Progenitor cell of endocrine pancreas (in vitro differentiated cells): ENCODE measurements around the gene BSCL2. TPM values are rescaled to one million over a fixed set of nuclear protein-coding genes. Genes with fewer than 3 reads are reported as not detected.
"Not testable (repeated sequence)": the region's sequence is repeated elsewhere in the genome, so short reads cannot be mapped to it uniquely, and the experiment has no call there.

Source experiments
- DNase-seq: peaks from one replicate; pipeline ENCODE4 v3.0.0; 2021; ENCODE audit warnings: low spot score; ENCODE audit not compliant: unreplicated experiment
- H3K27ac Mint-ChIP-seq: 2 replicates; pipeline ENCODE4 v1.8.0; 2021; ENCODE audit warnings: mild to moderate bottlenecking, moderate library complexity, mixed read lengths
- H3K27me3 Mint-ChIP-seq: 2 replicates; pipeline ENCODE4 v1.8.0; 2021; ENCODE audit warnings: mixed read lengths
- H3K36me3 Mint-ChIP-seq: 2 replicates; pipeline ENCODE4 v1.8.0; 2022; ENCODE audit warnings: mixed read lengths; ENCODE audit not compliant: insufficient read depth
- H3K4me1 Mint-ChIP-seq: 2 replicates; pipeline ENCODE4 v1.8.0; 2021; ENCODE audit warnings: low read depth, mixed read lengths
- H3K4me3 Mint-ChIP-seq: 2 replicates; pipeline ENCODE4 v1.8.0; 2021; ENCODE audit warnings: low read depth, mild to moderate bottlenecking, moderate library complexity, mixed read lengths
- H3K9me3 Mint-ChIP-seq: 2 replicates; pipeline ENCODE4 v1.8.0; 2021; ENCODE audit warnings: low read depth, mixed read lengths
- CTCF ChIP-seq: fragments of 200-600 bp; sonication (generic); IDR thresholded peaks from one replicate; pipeline ENCODE4 v1.5.0; 2021; ENCODE audit warnings: antibody characterized with exemption, mild to moderate bottlenecking; ENCODE audit not compliant: unreplicated experiment
- total RNA-seq: library from RNA; stranded (reverse); gene quantifications from 2 replicates; pipeline ENCODE4 v1.2.1, GENCODE V29; 2021

BSCL2 gene
- total RNA-seq, 1 donor from 2014 or later = 84.9 TPM

GRCh38 chr11:62654297-62654696 is 52.9 kb downstream of the BSCL2 start:
- Mint-ChIP-seq H3K27me3 (no peaks in the 10 kb centered on the region), H3K36me3 (no peaks in the 10 kb centered on the region), H3K4me1 (peaks cover 7% of the 10 kb centered on the region), H3K9me3 (no peaks in the 10 kb centered on the region), H3K4me3 (peak overlapping the region; percentile 45), H3K27ac (no peak overlapping the region)
- TF ChIP-seq CTCF = no peak
- DNase-seq = no peak

- Mint-ChIP-seq H3K9me3 (no peaks in the 10 kb centered on the region), H3K36me3 (no peaks in the 10 kb centered on the region), H3K27me3 (no peaks in the 10 kb centered on the region), H3K4me1 (peaks cover 7% of the 10 kb centered on the region), H3K27ac (peak overlapping the region; percentile 94), H3K4me3 (peak overlapping the region; percentile 88)
- TF ChIP-seq CTCF = no peak
- no peak for DNase-seq
These were observed 54.8 kb downstream of the BSCL2 start for GRCh38 chr11:62652161-62653006.

- Mint-ChIP-seq H3K4me1 (peaks cover 14% of the 10 kb centered on the region), H3K27ac (peak overlapping the region; percentile 59)
- H3K9me3 Mint-ChIP-seq, H3K36me3 Mint-ChIP-seq, DNase-seq, H3K4me3 Mint-ChIP-seq, H3K27me3 Mint-ChIP-seq: not testable (repeated sequence)
These were observed 56.9 kb downstream of the BSCL2 start for GRCh38 chr11:62650283-62650682.

GRCh38 chr11:62649486-62649885 is 57.7 kb downstream of the BSCL2 start:
- Mint-ChIP-seq H3K36me3 (peaks cover 2% of the 10 kb centered on the region), H3K27ac (no peak overlapping the region), H3K4me1 (peaks cover 17% of the 10 kb centered on the region), H3K4me3 (no peak overlapping the region), H3K9me3 (no peaks in the 10 kb centered on the region), H3K27me3 (no peaks in the 10 kb centered on the region)
- TF ChIP-seq CTCF = no peak
- no peak for DNase-seq

GRCh38 chr11:62648967-62649364 is 58.3 kb downstream of the BSCL2 start:
- no peak for TF ChIP-seq CTCF
- no peak overlapping the region for H3K4me3 Mint-ChIP-seq
- H3K9me3 Mint-ChIP-seq = no peaks in the 10 kb centered on the region

More at GRCh38 chr11:62648967-62649364, 58.3 kb downstream of the BSCL2 start:
- Mint-ChIP-seq H3K36me3 (peaks cover 2% of the 10 kb centered on the region), H3K27me3 (no peaks in the 10 kb centered on the region), H3K27ac (no peak overlapping the region), H3K4me1 (peaks cover 17% of the 10 kb centered on the region)
- DNase-seq = no peak
